Inferior parietal cortex (tissue), 1 donor: ENCODE measurements around the gene RRP12.
"Not testable (repeated sequence)": the region's sequence is repeated elsewhere in the genome, so short reads cannot be mapped to it uniquely, and the experiment has no call there.

ENCODE experiments used
- DNase-seq: peaks from one replicate; pipeline ENCODE4 v3.0.0-alpha.2; 2016; ENCODE audit errors: extremely low spot score

Gene RRP12

GRCh38 chr10:97400665-97401454 is at the start of gene RRP12:
TSS of gene RRP12 (minus strand) at chr10:97401340. CDS start at chr10:97401231, 109 bp downstream.
- DNase-seq: peak; percentile 100

- no peak for DNase-seq
Observed at GRCh38 chr10:97450828-97451227, 49.7 kb upstream of the RRP12 start.

- peak; percentile 98 for DNase-seq
Observed at GRCh38 chr10:97445722-97446639, 44.8 kb upstream of the RRP12 start, which contains the start of the genes EXOSC1 and ZDHHC16. TSS of gene EXOSC1 (minus strand) at chr10:97446006. CDS start at chr10:97445985, 21 bp downstream. TSS of gene ZDHHC16 (plus strand) at chr10:97446175. CDS start at chr10:97451676, 5,501 bp downstream.

- DNase-seq: no peak
Observed at GRCh38 chr10:97445357-97445721, 44.2 kb upstream of the RRP12 start.

GRCh38 chr10:97444212-97444611 is 43.1 kb upstream of the RRP12 start:
- DNase-seq: no peak

GRCh38 chr10:97442277-97442676 is 41.1 kb upstream of the RRP12 start:
- no peak for DNase-seq

GRCh38 chr10:97435211-97435610 is 34.1 kb upstream of the RRP12 start:
- no peak for DNase-seq

- no peak for DNase-seq
Observed at GRCh38 chr10:97434557-97434956, 33.4 kb upstream of the RRP12 start.

- DNase-seq: no peak
Observed at GRCh38 chr10:97434055-97434454, 32.9 kb upstream of the RRP12 start.

- DNase-seq: no peak
Observed at GRCh38 chr10:97428572-97428981, 27.4 kb upstream of the RRP12 start.

GRCh38 chr10:97427571-97428179 is 26.5 kb upstream of the RRP12 start:
- no peak for DNase-seq

GRCh38 chr10:97426776-97427570 is 25.8 kb upstream of the RRP12 start:
- no peak for DNase-seq

- DNase-seq: peak; percentile 95
Observed at GRCh38 chr10:97425964-97426775, 25.0 kb upstream of the RRP12 start, which contains the start of gene PGAM1. TSS of gene PGAM1 (plus strand) at chr10:97426191. CDS start at chr10:97426308, 117 bp downstream.

GRCh38 chr10:97423757-97424098 is 22.6 kb upstream of the RRP12 start:
- DNase-seq: not testable (repeated sequence)

GRCh38 chr10:97416565-97416964 is 15.4 kb upstream of the RRP12 start:
- no peak for DNase-seq

- DNase-seq: no peak
Observed at GRCh38 chr10:97412891-97413304, 11.8 kb upstream of the RRP12 start.

- DNase-seq: no peak
Observed at GRCh38 chr10:97411406-97411805, 10.3 kb upstream of the RRP12 start.

- no peak for DNase-seq
Observed at GRCh38 chr10:97408496-97408992, 7.4 kb upstream of the RRP12 start.

- no peak for DNase-seq
Observed at GRCh38 chr10:97407952-97408248, 6.8 kb upstream of the RRP12 start.

GRCh38 chr10:97407211-97407951 is 6.2 kb upstream of the RRP12 start:
- DNase-seq: peak; percentile 75
